ENCODE data around the gene MSRB1. TPM values are rescaled to one million over a fixed set of nuclear protein-coding genes. Genes with fewer than 3 reads are reported as not detected.

MSRB1 gene
- total and polyA plus RNA-seq, 9 of the 15 experiments (the other 6 are each of a cell fraction or from before 2014, with no cell fraction given), result 5.4 to 33.7 (median 25.7) TPM

GRCh38 chr16:1942047-1942809 lies 771 bp downstream of the MSRB1 start (continued):
- TF ChIP-seq SIN3A (IDR thresholded peaks at IDR 0.05; ENCODE audit: borderline replicate concordance in 2 of 2, control insufficient read depth in 1 of 2, low read depth in 2 of 2, low read length in 2 of 2) (peak in 1 of 2 experiments; percentile 58; a peak in 2 of 4 replicates), CBFA2T3 (IDR thresholded peaks at IDR 0.05) (no peak), FOXK2 (conservative IDR thresholded peaks at IDR 0.05 in 1 of 2, IDR thresholded peaks at IDR 0.05 in 1 of 2; ENCODE audit: low read depth in 2 of 2) (peak; percentile 51 to 62; a peak in 2 of 4 replicates), CBX5 (IDR thresholded peaks at IDR 0.05; ENCODE audit: borderline replicate concordance, low read depth) (no peak), IRF1 (CRISPR knock-in tag; IDR thresholded peaks at IDR 0.05; ENCODE audit: borderline replicate concordance) (no peak), ZFP36 (IDR thresholded peaks at IDR 0.05; ENCODE audit: low read depth, low read length, partially characterized antibody) (no peak), PREB (CRISPR knock-in tag; IDR thresholded peaks at IDR 0.05) (no peak), NFE2 (IDR thresholded peaks at IDR 0.05; ENCODE audit: low read depth) (peak; percentile 96), CTBP1 (IDR thresholded peaks at IDR 0.05; ENCODE audit: borderline replicate concordance) (peak; percentile 92), ZNF644 (tag; IDR thresholded peaks at IDR 0.05; ENCODE audit: low read depth) (no peak), SMARCA4 (IDR thresholded peaks at IDR 0.05) (peak; percentile 71), JUND (IDR thresholded peaks at IDR 0.05; ENCODE audit: borderline replicate concordance, low read depth, low read length) (peak; percentile 84), JUND (tag; IDR thresholded peaks at IDR 0.05; ENCODE audit: borderline replicate concordance, low read depth, low read length) (peak; percentile 86; the same call in 1 of the 3 replicates), C11orf30 (IDR thresholded peaks at IDR 0.05; ENCODE audit: low read depth) (peak; percentile 93), MIER1 (IDR thresholded peaks at IDR 0.05; ENCODE audit: low read depth) (no peak), HDAC1 (IDR thresholded peaks at IDR 0.05) (peak in 1 of 2 experiments; percentile 40; a peak in 1 of 4 replicates), CREB3 (tag; conservative IDR thresholded peaks at IDR 0.05; ENCODE audit: low read depth) (no peak), TSHZ1 (CRISPR knock-in tag; IDR thresholded peaks at IDR 0.05) (no peak), MNT (conservative IDR thresholded peaks at IDR 0.05) (peak in 1 of 2 experiments; percentile 57; a peak in 1 of 4 replicates)
